Caco-2 (cell line): ENCODE results near the gene PDGFC. TPM values are rescaled to one million over a fixed set of nuclear protein-coding genes. Genes with fewer than 3 reads are reported as not detected.

Experiments used
- BruUV-seq: library from RNA; stranded (reverse); fragments of 400-500 nt; replicated peaks from 2 replicates; lab custom pipeline; 2021; lab: Mats Ljungman, UMichigan
- CTCF ChIA-PET: fragments of 300-600 bp; sonication (Branson Sonifier 250); formaldehyde crosslinking; loops from one replicate; lab custom pipeline; 2022; ENCODE audit warnings: antibody characterized with exemption; lab: Charles Lee
- POLR2A ChIA-PET: fragments of 300-600 bp; sonication (Branson Sonifier 250); formaldehyde crosslinking; loops from one replicate; lab custom pipeline; 2022; ENCODE audit warnings: antibody characterized with exemption; lab: Charles Lee
- DNase-seq, 2 experiments: peaks; one replicate each; pipeline versions ENCODE4 v3.0.0 to v3.0.0-alpha.2; 2020 to 2022
- H3K27me3 ChIP-seq: replicated peaks from 2 replicates; pipeline ENCODE4 v1.6.0; 2011; ENCODE audit warnings: low read length; ENCODE audit not compliant: control insufficient read depth, insufficient read depth
- H3K36me3 ChIP-seq: 2 replicates; pipeline ENCODE4 v1.5.1; 2011; ENCODE audit warnings: low read length; ENCODE audit not compliant: control insufficient read depth, insufficient read depth
- H3K4me1 ChIP-seq: fragments of 250-450 bp; sonication (Bioruptor Pico); 2 replicates; pipeline ENCODE4 v1.5.1; 2020; ENCODE audit warnings: mild to moderate bottlenecking
- H3K4me3 ChIP-seq: 2 replicates; pipeline ENCODE4 v1.5.1; 2011; ENCODE audit warnings: low read depth, mild to moderate bottlenecking, control low read depth, low read length
- H3K9me3 ChIP-seq: fragments of 250-450 bp; sonication (Bioruptor Pico); 2 replicates; pipeline ENCODE4 v1.5.1; 2020; ENCODE audit warnings: mild to moderate bottlenecking, moderate library complexity
- H3K27ac Mint-ChIP-seq: one replicate; pipeline ENCODE4 v1.8.0; 2022; ENCODE audit warnings: mixed read lengths; ENCODE audit not compliant: unreplicated experiment
- H3K27me3 Mint-ChIP-seq: one replicate; pipeline ENCODE4 v1.8.0; 2022; ENCODE audit warnings: mixed read lengths; ENCODE audit not compliant: insufficient read depth, unreplicated experiment
- H3K36me3 Mint-ChIP-seq: one replicate; pipeline ENCODE4 v1.8.0; 2022; ENCODE audit warnings: mild to moderate bottlenecking, mixed read lengths; ENCODE audit not compliant: insufficient read depth, unreplicated experiment
- H3K4me1 Mint-ChIP-seq: one replicate; pipeline ENCODE4 v1.8.0; 2022; ENCODE audit warnings: low read depth, mixed read lengths; ENCODE audit not compliant: unreplicated experiment
- H3K4me3 Mint-ChIP-seq: one replicate; pipeline ENCODE4 v1.8.0; 2022; ENCODE audit warnings: mild to moderate bottlenecking, moderate library complexity, mixed read lengths; ENCODE audit not compliant: unreplicated experiment
- H3K9me3 Mint-ChIP-seq: one replicate; pipeline ENCODE4 v1.8.0; 2022; ENCODE audit warnings: mixed read lengths; ENCODE audit not compliant: unreplicated experiment
- intact Hi-C: fragments of 100-400 bp; cut with micrococcal nuclease; formaldehyde crosslinking; loops from one replicate; pipeline ENCODE4 v1.10.0; 2022; ENCODE audit not compliant: unreplicated experiment
- total RNA-seq: library from RNA; stranded (reverse); gene quantifications from 2 replicates; pipeline ENCODE4 v1.2.3, GENCODE V29; 2022
- TF ChIP-seq, protein P1 (sequence below), 2 experiments: fragments of 200-600 bp in 1 of 2; IDR thresholded peaks; 1 replicate in 1 of 2; 2 replicates in 1 of 2; pipeline versions ENCODE4 v1.5.1 to v1.8.0; 2011 to 2022; ENCODE audit warnings: antibody characterized with exemption in 1 of 2, control low read depth in 1 of 2, inconsistent platforms in 1 of 2, low read depth in 1 of 2, low read length in 1 of 2, mild to moderate bottlenecking in 1 of 2, moderate library complexity in 1 of 2; ENCODE audit not compliant: insufficient read depth in 1 of 2, severe bottlenecking in 1 of 2, unreplicated experiment in 1 of 2

PDGFC gene
- total RNA-seq, 1 experiment from 2014 or later, result 9.5 TPM

DNA sequence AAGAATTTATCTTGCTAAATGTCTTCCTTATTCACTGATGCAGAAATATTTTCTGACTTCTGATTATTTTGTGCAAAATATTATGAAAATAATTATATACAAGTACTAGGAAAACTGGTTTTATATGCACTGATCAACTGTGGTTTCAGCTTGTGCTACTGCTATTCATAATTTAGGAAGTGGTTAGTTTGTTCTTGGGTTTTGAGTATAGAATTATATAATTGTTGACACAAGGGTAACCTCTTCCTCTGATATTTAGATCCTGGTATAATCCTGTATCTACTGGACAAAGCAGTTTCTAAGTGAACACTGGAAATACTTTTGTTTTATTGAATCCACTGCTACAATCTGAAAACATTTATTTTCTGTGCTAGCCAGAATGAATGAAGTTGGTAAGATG is 182.8 kb downstream of the PDGFC start:
- Histone ChIP-seq H3K4me1 (0 out of 2 replicates have a peak, but pooled peaks cover 4% of the 10 kb centered on the region), H3K36me3 (no peaks in the 10 kb centered on the region), H3K4me3 (no peak overlapping the region), H3K27me3 (no peaks in the 10 kb centered on the region), H3K9me3 (no peaks in the 10 kb centered on the region)
- ChIA-PET CTCF (no interaction called here), POLR2A (no interaction called here)
- Mint-ChIP-seq H3K4me3 (no peak overlapping the region), H3K27me3 (no peaks in the 10 kb centered on the region), H3K36me3 (no peaks in the 10 kb centered on the region), H3K9me3 (peaks cover 8% of the 10 kb centered on the region), H3K27ac (no peak overlapping the region), H3K4me1 (peaks cover 6% of the 10 kb centered on the region)
- no TSS peak for BruUV-seq
- TF ChIP-seq, protein P1, sequence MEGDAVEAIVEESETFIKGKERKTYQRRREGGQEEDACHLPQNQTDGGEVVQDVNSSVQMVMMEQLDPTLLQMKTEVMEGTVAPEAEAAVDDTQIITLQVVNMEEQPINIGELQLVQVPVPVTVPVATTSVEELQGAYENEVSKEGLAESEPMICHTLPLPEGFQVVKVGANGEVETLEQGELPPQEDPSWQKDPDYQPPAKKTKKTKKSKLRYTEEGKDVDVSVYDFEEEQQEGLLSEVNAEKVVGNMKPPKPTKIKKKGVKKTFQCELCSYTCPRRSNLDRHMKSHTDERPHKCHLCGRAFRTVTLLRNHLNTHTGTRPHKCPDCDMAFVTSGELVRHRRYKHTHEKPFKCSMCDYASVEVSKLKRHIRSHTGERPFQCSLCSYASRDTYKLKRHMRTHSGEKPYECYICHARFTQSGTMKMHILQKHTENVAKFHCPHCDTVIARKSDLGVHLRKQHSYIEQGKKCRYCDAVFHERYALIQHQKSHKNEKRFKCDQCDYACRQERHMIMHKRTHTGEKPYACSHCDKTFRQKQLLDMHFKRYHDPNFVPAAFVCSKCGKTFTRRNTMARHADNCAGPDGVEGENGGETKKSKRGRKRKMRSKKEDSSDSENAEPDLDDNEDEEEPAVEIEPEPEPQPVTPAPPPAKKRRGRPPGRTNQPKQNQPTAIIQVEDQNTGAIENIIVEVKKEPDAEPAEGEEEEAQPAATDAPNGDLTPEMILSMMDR (IDR thresholded peaks at IDR 0.05; ENCODE audit: insufficient read depth in 1 of 2, low read depth in 1 of 2, low read length in 1 of 2, severe bottlenecking in 1 of 2, unreplicated experiment in 1 of 2), result no peak
- no peak for DNase-seq
- intact Hi-C loops, result no loop called here

DNA sequence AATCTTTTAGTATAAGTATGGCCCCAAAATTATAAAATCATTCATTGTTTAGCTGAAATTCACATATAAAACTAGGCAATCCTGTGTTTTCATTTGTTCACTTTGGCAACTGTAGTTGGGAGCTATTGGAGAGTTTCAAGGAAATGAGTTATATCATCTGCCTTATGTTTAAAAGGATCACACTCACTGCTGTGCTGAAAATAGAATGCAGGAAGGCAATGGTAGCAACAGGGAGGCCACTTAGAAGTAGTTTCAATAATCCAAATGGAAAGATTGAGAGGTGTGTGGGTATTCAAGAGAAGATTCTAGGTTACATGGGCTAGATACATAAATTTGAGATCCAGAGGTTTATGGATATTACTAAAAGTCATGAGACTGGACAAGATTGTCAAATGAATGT is 184.9 kb downstream of the PDGFC start:
- H3K4me3 ChIP-seq, result no peak overlapping the region
- no peaks in the 10 kb centered on the region for H3K4me1 ChIP-seq
- H3K36me3 ChIP-seq, result no peaks in the 10 kb centered on the region
- peaks cover 6% of the 10 kb centered on the region for H3K4me1 Mint-ChIP-seq
- H3K9me3 Mint-ChIP-seq, result peaks cover 9% of the 10 kb centered on the region
- no peak overlapping the region for H3K27ac Mint-ChIP-seq
- H3K4me3 Mint-ChIP-seq, result no peak overlapping the region
- no peaks in the 10 kb centered on the region for H3K36me3 Mint-ChIP-seq
- H3K27me3 Mint-ChIP-seq, result no peaks in the 10 kb centered on the region
- no TSS peak for BruUV-seq
- DNase-seq, result no peak
- no peaks in the 10 kb centered on the region for H3K27me3 ChIP-seq
- TF ChIP-seq, protein P1 (IDR thresholded peaks at IDR 0.05; ENCODE audit: insufficient read depth in 1 of 2, low read depth in 1 of 2, low read length in 1 of 2, severe bottlenecking in 1 of 2, unreplicated experiment in 1 of 2), result no peak
- ChIA-PET CTCF (no interaction called here), POLR2A (no interaction called here)
- intact Hi-C loops, result no loop called here
- no peaks in the 10 kb centered on the region for H3K9me3 ChIP-seq

DNA sequence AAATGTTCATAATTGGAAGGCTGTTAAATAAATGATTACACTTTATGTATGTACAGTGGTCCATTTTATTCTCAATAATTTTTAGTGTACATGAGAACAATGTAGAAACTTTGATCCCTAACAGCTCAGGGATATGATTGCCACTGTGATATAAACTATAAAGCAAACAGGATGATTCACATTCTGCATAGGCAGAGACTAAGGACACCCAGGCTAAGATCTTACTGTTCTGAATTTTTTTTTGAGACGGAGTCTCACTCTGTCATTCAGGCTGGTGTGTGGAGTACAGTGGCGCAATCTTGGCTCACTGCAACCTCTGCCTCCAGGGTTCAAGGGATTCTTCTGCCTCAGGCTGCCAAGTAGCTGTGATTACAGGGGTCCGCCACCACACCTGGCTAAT is 186.6 kb downstream of the PDGFC start:
- H3K27ac Mint-ChIP-seq, result no peak overlapping the region
- ChIA-PET CTCF (no interaction called here), POLR2A (no interaction called here)
- peaks cover 14% of the 10 kb centered on the region for H3K4me1 Mint-ChIP-seq
- H3K27me3 Mint-ChIP-seq, result no peaks in the 10 kb centered on the region
- BruUV-seq, result no TSS peak
- intact Hi-C loops, result no loop called here
- no peaks in the 10 kb centered on the region for H3K27me3 ChIP-seq
- DNase-seq, result no peak
- no peaks in the 10 kb centered on the region for H3K36me3 ChIP-seq
- no peaks in the 10 kb centered on the region for H3K36me3 Mint-ChIP-seq
- H3K4me1 ChIP-seq, result no peaks in the 10 kb centered on the region
- H3K4me3 Mint-ChIP-seq, result no peak overlapping the region
- TF ChIP-seq, protein P1 (IDR thresholded peaks at IDR 0.05; ENCODE audit: insufficient read depth in 1 of 2, low read depth in 1 of 2, low read length in 1 of 2, severe bottlenecking in 1 of 2, unreplicated experiment in 1 of 2), result no peak
- peaks cover 9% of the 10 kb centered on the region for H3K9me3 Mint-ChIP-seq
- H3K4me3 ChIP-seq, result no peak overlapping the region
- H3K9me3 ChIP-seq, result no peaks in the 10 kb centered on the region
